ENCODE measurements around the gene DOHH.

DOHH gene

DNA sequence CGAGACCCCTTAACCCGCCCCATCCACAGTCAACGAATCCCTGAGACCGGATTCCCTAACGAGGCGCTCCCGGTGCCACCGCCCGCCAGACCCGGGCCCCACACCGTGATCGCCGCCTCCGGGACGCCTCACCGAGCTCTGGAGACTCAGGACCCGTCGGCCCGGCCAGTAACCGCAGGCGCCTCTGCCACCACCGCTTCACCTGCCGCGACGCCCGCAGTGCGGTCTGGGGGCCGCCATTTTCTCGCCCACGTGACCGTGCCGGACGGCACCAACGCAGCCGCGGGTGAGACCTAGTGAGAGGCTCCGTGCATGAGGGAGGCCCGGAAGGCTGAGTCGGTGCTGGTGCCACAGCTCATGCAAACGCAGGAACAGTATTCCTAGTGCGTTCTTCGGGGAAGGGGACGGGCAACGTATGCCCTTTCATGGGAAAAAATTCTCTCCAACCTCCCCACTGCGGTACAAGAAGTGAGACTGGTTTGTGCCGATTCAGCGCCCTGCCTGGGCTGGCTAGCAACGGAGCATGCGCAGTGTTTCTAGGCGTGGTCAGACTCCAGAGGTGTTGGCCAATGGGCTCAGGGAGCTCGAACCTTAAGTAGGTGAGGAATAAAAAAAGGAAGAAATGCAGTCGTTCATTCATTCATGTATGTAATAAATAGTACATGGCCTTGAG, at the start of gene DOHH (continued):
- TF ChIP-seq, protein P1, sequence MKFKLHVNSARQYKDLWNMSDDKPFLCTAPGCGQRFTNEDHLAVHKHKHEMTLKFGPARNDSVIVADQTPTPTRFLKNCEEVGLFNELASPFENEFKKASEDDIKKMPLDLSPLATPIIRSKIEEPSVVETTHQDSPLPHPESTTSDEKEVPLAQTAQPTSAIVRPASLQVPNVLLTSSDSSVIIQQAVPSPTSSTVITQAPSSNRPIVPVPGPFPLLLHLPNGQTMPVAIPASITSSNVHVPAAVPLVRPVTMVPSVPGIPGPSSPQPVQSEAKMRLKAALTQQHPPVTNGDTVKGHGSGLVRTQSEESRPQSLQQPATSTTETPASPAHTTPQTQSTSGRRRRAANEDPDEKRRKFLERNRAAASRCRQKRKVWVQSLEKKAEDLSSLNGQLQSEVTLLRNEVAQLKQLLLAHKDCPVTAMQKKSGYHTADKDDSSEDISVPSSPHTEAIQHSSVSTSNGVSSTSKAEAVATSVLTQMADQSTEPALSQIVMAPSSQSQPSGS (tag by site-specific recombination; IDR thresholded peaks at IDR 0.05; ENCODE audit: low read depth), result no peak
- no peak; the same call in 1 of the 2 replicates for TF ChIP-seq ZSCAN30 (tag by site-specific recombination; IDR thresholded peaks at IDR 0.05)
- TF ChIP-seq, protein P2, sequence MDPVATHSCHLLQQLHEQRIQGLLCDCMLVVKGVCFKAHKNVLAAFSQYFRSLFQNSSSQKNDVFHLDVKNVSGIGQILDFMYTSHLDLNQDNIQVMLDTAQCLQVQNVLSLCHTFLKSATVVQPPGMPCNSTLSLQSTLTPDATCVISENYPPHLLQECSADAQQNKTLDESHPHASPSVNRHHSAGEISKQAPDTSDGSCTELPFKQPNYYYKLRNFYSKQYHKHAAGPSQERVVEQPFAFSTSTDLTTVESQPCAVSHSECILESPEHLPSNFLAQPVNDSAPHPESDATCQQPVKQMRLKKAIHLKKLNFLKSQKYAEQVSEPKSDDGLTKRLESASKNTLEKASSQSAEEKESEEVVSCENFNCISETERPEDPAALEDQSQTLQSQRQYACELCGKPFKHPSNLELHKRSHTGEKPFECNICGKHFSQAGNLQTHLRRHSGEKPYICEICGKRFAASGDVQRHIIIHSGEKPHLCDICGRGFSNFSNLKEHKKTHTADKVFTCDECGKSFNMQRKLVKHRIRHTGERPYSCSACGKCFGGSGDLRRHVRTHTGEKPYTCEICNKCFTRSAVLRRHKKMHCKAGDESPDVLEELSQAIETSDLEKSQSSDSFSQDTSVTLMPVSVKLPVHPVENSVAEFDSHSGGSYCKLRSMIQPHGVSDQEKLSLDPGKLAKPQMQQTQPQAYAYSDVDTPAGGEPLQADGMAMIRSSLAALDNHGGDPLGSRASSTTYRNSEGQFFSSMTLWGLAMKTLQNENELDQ (tag by site-specific recombination; IDR thresholded peaks at IDR 0.05; ENCODE audit: low read depth), result no peak
- peak; percentile 50; the same call in 1 of the 2 replicates for TF ChIP-seq KLF9 (tag by site-specific recombination; IDR thresholded peaks at IDR 0.05; ENCODE audit: low read depth)
- no peak for TF ChIP-seq ZNF266 (tag by site-specific recombination; IDR thresholded peaks at IDR 0.05; ENCODE audit: low read depth)
- TF ChIP-seq ZNF37A (tag by site-specific recombination; IDR thresholded peaks at IDR 0.05), result no peak
- peak; percentile 98 for TF ChIP-seq YY1 (tag by site-specific recombination; IDR thresholded peaks at IDR 0.05)
- TF ChIP-seq ZFHX2 (tag by site-specific recombination; conservative IDR thresholded peaks at IDR 0.05), result peak; percentile 88
- TF ChIP-seq ZSCAN23 (tag by site-specific recombination; IDR thresholded peaks at IDR 0.05), result 0 out of 2 replicates have a peak, but pooled peaks have one; percentile 31
- TF ChIP-seq ZNF501 (tag by site-specific recombination; IDR thresholded peaks at IDR 0.05), result peak; percentile 86; the same call in 1 of the 2 replicates
- TF ChIP-seq REPIN1 (tag by site-specific recombination; IDR thresholded peaks at IDR 0.05; ENCODE audit: low read depth), result no peak
- TF ChIP-seq ZNF324 (tag by site-specific recombination; IDR thresholded peaks at IDR 0.05), result peak; percentile 95
- TF ChIP-seq, protein P3, sequence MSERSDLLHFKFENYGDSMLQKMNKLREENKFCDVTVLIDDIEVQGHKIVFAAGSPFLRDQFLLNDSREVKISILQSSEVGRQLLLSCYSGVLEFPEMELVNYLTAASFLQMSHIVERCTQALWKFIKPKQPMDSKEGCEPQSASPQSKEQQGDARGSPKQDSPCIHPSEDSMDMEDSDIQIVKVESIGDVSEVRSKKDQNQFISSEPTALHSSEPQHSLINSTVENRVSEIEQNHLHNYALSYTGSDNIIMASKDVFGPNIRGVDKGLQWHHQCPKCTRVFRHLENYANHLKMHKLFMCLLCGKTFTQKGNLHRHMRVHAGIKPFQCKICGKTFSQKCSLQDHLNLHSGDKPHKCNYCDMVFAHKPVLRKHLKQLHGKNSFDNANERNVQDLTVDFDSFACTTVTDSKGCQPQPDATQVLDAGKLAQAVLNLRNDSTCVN (tag by site-specific recombination; optimal IDR thresholded peaks at IDR 0.05), result peak; percentile 36
- peak; percentile 56; the same call in 1 of the 2 replicates for TF ChIP-seq KLF1 (tag by site-specific recombination; IDR thresholded peaks at IDR 0.05)
- TF ChIP-seq ZNF335 (tag by site-specific recombination; conservative IDR thresholded peaks at IDR 0.05), result peak; percentile 84
- no peak for TF ChIP-seq ZNF544 (tag by site-specific recombination; IDR thresholded peaks at IDR 0.05)
- TF ChIP-seq ZSCAN16 (tag by site-specific recombination; IDR thresholded peaks at IDR 0.05), result no peak
- TF ChIP-seq GLIS1 (tag by site-specific recombination; IDR thresholded peaks at IDR 0.05), result no peak; the same call in 1 of the 2 replicates
- peak; percentile 94 for TF ChIP-seq ZXDB (tag by site-specific recombination; IDR thresholded peaks at IDR 0.05)
- TF ChIP-seq GLI4 (tag by site-specific recombination; IDR thresholded peaks at IDR 0.05), result no peak
- TF ChIP-seq ZNF629 (tag by site-specific recombination; IDR thresholded peaks at IDR 0.05), result peak; percentile 78
- TF ChIP-seq ZNF16 (tag by site-specific recombination; IDR thresholded peaks at IDR 0.05; ENCODE audit: low read depth), result no peak
- no peak for TF ChIP-seq ZNF624 (tag by site-specific recombination; IDR thresholded peaks at IDR 0.05)
- TF ChIP-seq ZNF555 (tag by site-specific recombination; conservative IDR thresholded peaks at IDR 0.05), result no peak
- peak; percentile 33; the same call in 1 of the 2 replicates for TF ChIP-seq KLF10 (tag by site-specific recombination; IDR thresholded peaks at IDR 0.05)
- peak; percentile 27; the same call in 1 of the 2 replicates for TF ChIP-seq ZNF600 (tag by site-specific recombination; IDR thresholded peaks at IDR 0.05)
- no peak for TF ChIP-seq ZNF221 (tag by site-specific recombination; IDR thresholded peaks at IDR 0.05; ENCODE audit: borderline replicate concordance)
- TF ChIP-seq ZNF660 (tag by site-specific recombination; IDR thresholded peaks at IDR 0.05), result 0 out of 2 replicates have a peak, but pooled peaks have one; percentile 75
- no peak for TF ChIP-seq RBAK (tag by site-specific recombination; IDR thresholded peaks at IDR 0.05)
- TF ChIP-seq ZNF529 (tag by site-specific recombination; IDR thresholded peaks at IDR 0.05; ENCODE audit: insufficient replicate concordance), result no peak
- no peak for TF ChIP-seq ZNF23 (tag by site-specific recombination; IDR thresholded peaks at IDR 0.05; ENCODE audit: borderline replicate concordance)
- TF ChIP-seq ZNF341 (tag by site-specific recombination; IDR thresholded peaks at IDR 0.05; ENCODE audit: low read depth), result no peak
- no peak for TF ChIP-seq ZNF654 (tag by site-specific recombination; IDR thresholded peaks at IDR 0.05; ENCODE audit: low read depth)
- TF ChIP-seq, protein P4, sequence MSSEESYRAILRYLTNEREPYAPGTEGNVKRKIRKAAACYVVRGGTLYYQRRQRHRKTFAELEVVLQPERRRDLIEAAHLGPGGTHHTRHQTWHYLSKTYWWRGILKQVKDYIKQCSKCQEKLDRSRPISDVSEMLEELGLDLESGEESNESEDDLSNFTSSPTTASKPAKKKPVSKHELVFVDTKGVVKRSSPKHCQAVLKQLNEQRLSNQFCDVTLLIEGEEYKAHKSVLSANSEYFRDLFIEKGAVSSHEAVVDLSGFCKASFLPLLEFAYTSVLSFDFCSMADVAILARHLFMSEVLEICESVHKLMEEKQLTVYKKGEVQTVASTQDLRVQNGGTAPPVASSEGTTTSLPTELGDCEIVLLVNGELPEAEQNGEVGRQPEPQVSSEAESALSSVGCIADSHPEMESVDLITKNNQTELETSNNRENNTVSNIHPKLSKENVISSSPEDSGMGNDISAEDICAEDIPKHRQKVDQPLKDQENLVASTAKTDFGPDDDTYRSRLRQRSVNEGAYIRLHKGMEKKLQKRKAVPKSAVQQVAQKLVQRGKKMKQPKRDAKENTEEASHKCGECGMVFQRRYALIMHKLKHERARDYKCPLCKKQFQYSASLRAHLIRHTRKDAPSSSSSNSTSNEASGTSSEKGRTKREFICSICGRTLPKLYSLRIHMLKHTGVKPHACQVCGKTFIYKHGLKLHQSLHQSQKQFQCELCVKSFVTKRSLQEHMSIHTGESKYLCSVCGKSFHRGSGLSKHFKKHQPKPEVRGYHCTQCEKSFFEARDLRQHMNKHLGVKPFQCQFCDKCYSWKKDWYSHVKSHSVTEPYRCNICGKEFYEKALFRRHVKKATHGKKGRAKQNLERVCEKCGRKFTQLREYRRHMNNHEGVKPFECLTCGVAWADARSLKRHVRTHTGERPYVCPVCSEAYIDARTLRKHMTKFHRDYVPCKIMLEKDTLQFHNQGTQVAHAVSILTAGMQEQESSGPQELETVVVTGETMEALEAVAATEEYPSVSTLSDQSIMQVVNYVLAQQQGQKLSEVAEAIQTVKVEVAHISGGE (tag by site-specific recombination; conservative IDR thresholded peaks at IDR 0.05; ENCODE audit: low read depth), result no peak

All from HEK293 (cell line).